ENCODE results near the gene NDUFS6.
"Not testable (repeated sequence)": the region's sequence is repeated elsewhere in the genome, so short reads cannot be mapped to it uniquely, and the experiment has no call there.

Gene NDUFS6

GRCh38 chr5:1834022-1834551 is 32.9 kb downstream of the NDUFS6 start:
- DNase-seq (ENCODE audit: low read depth), result no peak

GRCh38 chr5:1834721-1835429 is 33.7 kb downstream of the NDUFS6 start:
- no peak for DNase-seq (ENCODE audit: low read depth)

- DNase-seq (ENCODE audit: low read depth), result no peak
These were observed 34.2 kb downstream of the NDUFS6 start for GRCh38 chr5:1835431-1835830.

- DNase-seq (ENCODE audit: low read depth), result no peak
These were observed 35.1 kb downstream of the NDUFS6 start for GRCh38 chr5:1836176-1836890.

GRCh38 chr5:1836891-1837880 is 36.0 kb downstream of the NDUFS6 start:
- no peak for DNase-seq (ENCODE audit: low read depth)

GRCh38 chr5:1838013-1838412 is 36.8 kb downstream of the NDUFS6 start:
- no peak for DNase-seq (ENCODE audit: low read depth)

GRCh38 chr5:1840071-1840547 is 38.9 kb downstream of the NDUFS6 start:
- DNase-seq (ENCODE audit: low read depth), result no peak

- DNase-seq (ENCODE audit: low read depth), result no peak
These were observed 39.7 kb downstream of the NDUFS6 start for GRCh38 chr5:1840741-1841521.

- no peak for DNase-seq (ENCODE audit: low read depth)
These were observed 41.0 kb downstream of the NDUFS6 start for GRCh38 chr5:1842004-1842819.

GRCh38 chr5:1843761-1844160 is 42.6 kb downstream of the NDUFS6 start:
- DNase-seq (ENCODE audit: low read depth), result not testable (repeated sequence)

- no peak for DNase-seq (ENCODE audit: low read depth)
These were observed 43.7 kb downstream of the NDUFS6 start for GRCh38 chr5:1844708-1845436.

GRCh38 chr5:1845696-1846095 is 44.5 kb downstream of the NDUFS6 start:
- DNase-seq (ENCODE audit: low read depth), result no peak

GRCh38 chr5:1846583-1846982 is 45.4 kb downstream of the NDUFS6 start:
- DNase-seq (ENCODE audit: low read depth), result no peak

- DNase-seq (ENCODE audit: low read depth), result no peak
These were observed 45.8 kb downstream of the NDUFS6 start for GRCh38 chr5:1847056-1847455.

GRCh38 chr5:1847611-1848010 is 46.4 kb downstream of the NDUFS6 start:
- DNase-seq (ENCODE audit: low read depth), result no peak

GRCh38 chr5:1850324-1851154 is 49.3 kb downstream of the NDUFS6 start:
- DNase-seq (ENCODE audit: low read depth), result no peak

GRCh38 chr5:1851290-1851934 is 50.2 kb downstream of the NDUFS6 start:
- no peak for DNase-seq (ENCODE audit: low read depth)

GRCh38 chr5:1852324-1852947 is 51.2 kb downstream of the NDUFS6 start:
- DNase-seq (ENCODE audit: low read depth), result no peak

All from fibroblast of the conjunctiva (primary cell).